Transverse colon (tissue), 4 donors: Measurements from ENCODE around the gene AGO4. TPM values are rescaled to one million over a fixed set of nuclear protein-coding genes. Genes with fewer than 3 reads are reported as not detected.
"Not testable (repeated sequence)": the region's sequence is repeated elsewhere in the genome, so short reads cannot be mapped to it uniquely, and the experiment has no call there.

Source experiments
- DNase-seq: peaks from one replicate; pipeline ENCODE4 v3.0.0-alpha.2; 2019
- H3K27ac ChIP-seq, 4 donors: fragments of 200-600 bp; sonication (generic); 2 replicates each; pipeline ENCODE4 v1.5.1; 2016 to 2018; ENCODE audit warnings: inconsistent platforms in 4 of 4
- H3K27me3 ChIP-seq: fragments of 200-600 bp; sonication (generic); 2 replicates; pipeline ENCODE4 v1.5.1; 2017; ENCODE audit warnings: inconsistent platforms
- H3K36me3 ChIP-seq, 4 donors: fragments of 200-600 bp; sonication (generic); 2 replicates each; pipeline ENCODE4 v1.5.1; 2017 to 2019; ENCODE audit warnings: inconsistent platforms in 4 of 4
- H3K4me1 ChIP-seq, 4 donors: fragments of 200-600 bp; sonication (generic); 2 replicates each; pipeline ENCODE4 v1.5.1; 2017 to 2020; ENCODE audit warnings: inconsistent platforms in 4 of 4
- H3K4me3 ChIP-seq, 4 donors: fragments of 200-600 bp; sonication (generic); 1 replicate in 1 of 4; 2 replicates in 3 of 4; pipeline versions ENCODE4 v1.5.1 to v1.6.1; 2017 to 2019; ENCODE audit warnings: inconsistent platforms in 4 of 4
- H3K9me3 ChIP-seq, 2 donors: fragments of 200-600 bp; sonication (generic); 2 replicates each; pipeline ENCODE4 v1.5.1; 2017 to 2019; ENCODE audit warnings: inconsistent platforms in 2 of 2
- CTCF ChIP-seq, 5 experiments: fragments of 200-600 bp in 3 of 5; fragments of 450-650 bp in 2 of 5; sonication (generic) in 3 of 5; IDR thresholded peaks; 1 replicate in 2 of 5; 2 replicates in 3 of 5; pipeline ENCODE4 v1.5.1; 2016 to 2017; ENCODE audit warnings: antibody characterized with exemption in 5 of 5, inconsistent platforms in 3 of 5, mild to moderate bottlenecking in 2 of 5, moderate library complexity in 1 of 5
- EP300 ChIP-seq: sonication (generic); formaldehyde crosslinking; IDR thresholded peaks from one replicate; pipeline ENCODE4 v1.6.1; 2017; ENCODE audit warnings: antibody characterized with exemption, low read depth
- POLR2A ChIP-seq: fragments of 450-650 bp; IDR thresholded peaks from one replicate; pipeline ENCODE4 v1.6.1; 2016; ENCODE audit warnings: antibody characterized with exemption, mild to moderate bottlenecking, moderate library complexity
- POLR2AphosphoS5 ChIP-seq, 3 donors: sonication (generic); formaldehyde crosslinking; IDR thresholded peaks; one replicate each; pipeline ENCODE4 v1.6.1; 2016; ENCODE audit warnings: antibody characterized with exemption in 3 of 3
- WGBS, 2 donors: methylation state at CpG; one replicate each; pipeline ENCODE4 v1.1.5; 2018; ENCODE audit warnings: low coverage in 1 of 2; 5-methylcytosine and 5-hydroxymethylcytosine counted together
- in situ Hi-C, 4 donors: fragments of 200-750 bp; cut with MboI; loops; one replicate each; pipeline versions ENCODE4 v1.15.0 to v1.15.1; 2017; ENCODE audit warnings: low sequenced_read_pairs in 3 of 4, low pct_ligation_motif_present in 1 of 4, low pct_unique_long_range_greater_than_20kb in 1 of 4
- intact Hi-C: fragments of 100-400 bp; cut with DNase I; formaldehyde crosslinking; loops from one replicate; pipeline ENCODE4 v1.15.1; 2023; ENCODE audit warnings: low total_unique reads
- total RNA-seq, 4 donors: library from RNA; depleted of rRNA; stranded (reverse); fragments of >200 nt; gene quantifications; one replicate each; pipeline ENCODE4 v1.1.0, GENCODE V29; 2016

Gene AGO4
- total RNA-seq, 4 donors from 2014 or later = 6.4 to 21.3 (median 16.8) TPM

- H3K36me3 ChIP-seq = no peaks in the 10 kb centered on the region
- DNase-seq = no peak
- 86 to 92% methylated on average over 2 of the region's 2 CpGs for WGBS, 2 donors
- intact Hi-C loops (no loop called here), in situ Hi-C loops (no loop called here)
- H3K4me1 ChIP-seq = no peaks in the 10 kb centered on the region
- H3K4me3 ChIP-seq = no peak overlapping the region
- H3K9me3 ChIP-seq = no peaks in the 10 kb centered on the region
- TF ChIP-seq POLR2A (no peak), EP300 (no peak), CTCF (IDR thresholded peaks at IDR 0.05) (no peak), POLR2AphosphoS5 (IDR thresholded peaks at IDR 0.05) (no peak)
- H3K27ac ChIP-seq = no peak overlapping the region
- no peaks in the 10 kb centered on the region for H3K27me3 ChIP-seq
Measured at GRCh38 chr1:35870651-35871309, 63.0 kb downstream of the AGO4 start.

GRCh38 chr1:35873243-35873750 lies 65.5 kb downstream of the AGO4 start:
- no peak for TF ChIP-seq EP300
- TF ChIP-seq CTCF (IDR thresholded peaks at IDR 0.05) = no peak
- no peak for TF ChIP-seq POLR2AphosphoS5 (IDR thresholded peaks at IDR 0.05)
- TF ChIP-seq POLR2A = no peak
- H3K27me3 ChIP-seq = no peaks in the 10 kb centered on the region
- DNase-seq = no peak
- H3K9me3 ChIP-seq = no peaks in the 10 kb centered on the region
- no peak overlapping the region for H3K27ac ChIP-seq
- no peaks in the 10 kb centered on the region for H3K36me3 ChIP-seq
- WGBS, 2 donors = 74 to 84% methylated on average over 3 to 4 of the region's 4 CpGs
- H3K4me3 ChIP-seq = no peak overlapping the region
- intact Hi-C loops = no loop called here
- no peaks in the 10 kb centered on the region for H3K4me1 ChIP-seq
- in situ Hi-C loops = no loop called here

- H3K4me3 ChIP-seq, in situ Hi-C loops, H3K4me1 ChIP-seq, intact Hi-C loops, H3K9me3 ChIP-seq, H3K27me3 ChIP-seq, H3K27ac ChIP-seq, H3K36me3 ChIP-seq, DNase-seq: not testable (repeated sequence)
- 84 to 90% methylated on average over 2 to 4 of the region's 4 CpGs for WGBS, 2 donors
Measured at GRCh38 chr1:35874115-35874514, 66.3 kb downstream of the AGO4 start.

GRCh38 chr1:35876988-35877387 lies 69.2 kb downstream of the AGO4 start:
- DNase-seq = no peak
- H3K9me3 ChIP-seq = no peaks in the 10 kb centered on the region
- H3K4me3 ChIP-seq = no peak overlapping the region
- H3K36me3 ChIP-seq = no peaks in the 10 kb centered on the region
- 55 to 67% methylated on average over 4 to 5 of the region's 5 CpGs for WGBS, 2 donors
- no peak overlapping the region for H3K27ac ChIP-seq
- intact Hi-C loops = no loop called here
- TF ChIP-seq EP300 = no peak
- TF ChIP-seq POLR2A = no peak
- TF ChIP-seq CTCF (IDR thresholded peaks at IDR 0.05) = no peak
- H3K27me3 ChIP-seq = no peaks in the 10 kb centered on the region
- in situ Hi-C loops = no loop called here
- H3K4me1 ChIP-seq = no peaks in the 10 kb centered on the region

GRCh38 chr1:35881850-35882273 lies 74.0 kb downstream of the AGO4 start:
- DNase-seq = no peak

More at GRCh38 chr1:35881850-35882273, 74.0 kb downstream of the AGO4 start:
- H3K27me3 ChIP-seq = no peaks in the 10 kb centered on the region
- TF ChIP-seq EP300 = no peak
- no peak for TF ChIP-seq POLR2A
- no peak for TF ChIP-seq POLR2AphosphoS5 (IDR thresholded peaks at IDR 0.05)
- TF ChIP-seq CTCF (IDR thresholded peaks at IDR 0.05) = no peak
- no peak overlapping the region for H3K27ac ChIP-seq
- in situ Hi-C loops = no loop called here
- H3K4me1 ChIP-seq = peaks cover 10 to 34% (median 21%) of the 10 kb centered on the region in 4 donors
- H3K36me3 ChIP-seq = no peaks in the 10 kb centered on the region
- H3K4me3 ChIP-seq = no peak overlapping the region
- no peaks in the 10 kb centered on the region for H3K9me3 ChIP-seq
- intact Hi-C loops = no loop called here
- WGBS, 2 donors = 51 to 53% methylated on average over 4 of the region's 4 CpGs
